ENCODE results near the gene CCNF.
"Not testable (repeated sequence)": the region's sequence is repeated elsewhere in the genome, so short reads cannot be mapped to it uniquely, and the experiment has no call there.

CCNF gene

GRCh38 chr16:2438121-2438520 is 8.9 kb downstream of the CCNF start:
- TF ChIP-seq, protein P1, sequence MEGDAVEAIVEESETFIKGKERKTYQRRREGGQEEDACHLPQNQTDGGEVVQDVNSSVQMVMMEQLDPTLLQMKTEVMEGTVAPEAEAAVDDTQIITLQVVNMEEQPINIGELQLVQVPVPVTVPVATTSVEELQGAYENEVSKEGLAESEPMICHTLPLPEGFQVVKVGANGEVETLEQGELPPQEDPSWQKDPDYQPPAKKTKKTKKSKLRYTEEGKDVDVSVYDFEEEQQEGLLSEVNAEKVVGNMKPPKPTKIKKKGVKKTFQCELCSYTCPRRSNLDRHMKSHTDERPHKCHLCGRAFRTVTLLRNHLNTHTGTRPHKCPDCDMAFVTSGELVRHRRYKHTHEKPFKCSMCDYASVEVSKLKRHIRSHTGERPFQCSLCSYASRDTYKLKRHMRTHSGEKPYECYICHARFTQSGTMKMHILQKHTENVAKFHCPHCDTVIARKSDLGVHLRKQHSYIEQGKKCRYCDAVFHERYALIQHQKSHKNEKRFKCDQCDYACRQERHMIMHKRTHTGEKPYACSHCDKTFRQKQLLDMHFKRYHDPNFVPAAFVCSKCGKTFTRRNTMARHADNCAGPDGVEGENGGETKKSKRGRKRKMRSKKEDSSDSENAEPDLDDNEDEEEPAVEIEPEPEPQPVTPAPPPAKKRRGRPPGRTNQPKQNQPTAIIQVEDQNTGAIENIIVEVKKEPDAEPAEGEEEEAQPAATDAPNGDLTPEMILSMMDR (IDR thresholded peaks at IDR 0.05; ENCODE audit: unreplicated experiment in 3 of 3), result no peak
- Mint-ChIP-seq H3K4me1 (no peaks in the 10 kb centered on the region), H3K9me3 (no peaks in the 10 kb centered on the region), H3K36me3 (ENCODE audit: low read depth) (peaks cover 62% of the 10 kb centered on the region), H3K4me3 (no peak overlapping the region), H3K27me3 (ENCODE audit: low read depth) (no peaks in the 10 kb centered on the region), H3K27ac (no peak overlapping the region)

GRCh38 chr16:2439598-2439997 is 10.4 kb downstream of the CCNF start:
- Mint-ChIP-seq H3K4me3 (no peak overlapping the region), H3K27me3 (ENCODE audit: low read depth) (no peaks in the 10 kb centered on the region), H3K36me3 (ENCODE audit: low read depth) (peaks cover 60% of the 10 kb centered on the region), H3K27ac (no peak overlapping the region), H3K9me3 (no peaks in the 10 kb centered on the region), H3K4me1 (no peaks in the 10 kb centered on the region)
- TF ChIP-seq, protein P1 (IDR thresholded peaks at IDR 0.05; ENCODE audit: unreplicated experiment in 3 of 3), result no peak

DNA sequence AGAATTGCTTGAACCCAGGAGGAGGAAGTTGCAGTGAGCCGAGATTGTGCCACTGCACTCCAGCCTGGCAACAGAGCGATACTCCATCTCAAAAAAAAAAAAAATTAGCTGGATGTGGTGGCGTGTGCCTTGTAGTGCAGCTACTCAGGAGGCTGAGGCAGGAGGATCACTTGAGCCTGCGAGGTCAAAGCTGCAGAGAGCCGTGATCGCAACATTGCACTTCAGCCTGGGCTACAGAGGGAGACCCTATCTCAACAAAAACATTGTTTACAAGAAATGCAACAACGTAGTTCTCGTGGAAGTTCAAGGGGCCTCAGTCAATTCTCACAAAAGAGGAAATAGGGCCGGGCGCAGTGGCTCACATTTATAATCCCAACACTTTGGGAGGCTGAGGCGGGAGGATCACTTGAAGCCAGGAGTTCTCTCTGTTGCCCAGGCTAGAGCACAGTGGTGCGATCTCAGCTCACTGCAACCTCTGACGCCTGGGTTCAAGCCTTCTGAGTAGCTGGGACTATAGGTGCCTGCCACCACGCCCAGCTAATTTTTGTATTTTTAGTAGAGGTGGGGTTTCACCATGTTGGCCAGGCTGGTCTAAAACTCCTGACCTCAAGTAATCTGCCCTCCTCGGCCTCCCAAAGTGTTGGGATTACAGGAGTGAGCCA is 12.0 kb downstream of the CCNF start:
- H3K4me3 Mint-ChIP-seq; H3K27ac Mint-ChIP-seq; H3K27me3 Mint-ChIP-seq (ENCODE audit: low read depth); H3K9me3 Mint-ChIP-seq; H3K4me1 Mint-ChIP-seq: not testable (repeated sequence)
- H3K36me3 Mint-ChIP-seq (ENCODE audit: low read depth), result peaks cover 64% of the 10 kb centered on the region

DNA sequence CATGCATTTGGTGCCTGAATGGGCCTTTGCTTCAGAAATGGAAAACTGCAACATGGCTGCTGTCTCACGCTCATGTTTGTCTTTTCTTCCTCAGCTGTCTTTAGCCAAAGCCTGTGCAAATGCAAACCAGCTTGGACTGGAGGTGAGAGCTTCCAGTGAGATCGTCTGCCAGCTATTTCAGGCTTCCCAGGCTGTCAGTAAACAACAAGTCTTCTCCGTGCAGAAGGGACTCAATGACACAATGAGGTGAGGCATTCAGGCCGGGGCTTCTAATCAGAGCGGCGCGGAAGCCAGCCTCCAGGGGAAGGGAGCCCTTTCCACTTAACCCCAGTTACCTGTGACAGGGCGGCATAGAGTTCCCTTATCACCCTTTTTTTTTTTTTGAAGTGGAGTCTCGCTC is 14.3 kb downstream of the CCNF start:
- peaks cover 60% of the 10 kb centered on the region for H3K36me3 Mint-ChIP-seq (ENCODE audit: low read depth)
- H3K27me3 Mint-ChIP-seq (ENCODE audit: low read depth), result no peaks in the 10 kb centered on the region
- H3K4me1 Mint-ChIP-seq, result no peaks in the 10 kb centered on the region
- no peak overlapping the region for H3K4me3 Mint-ChIP-seq
- H3K9me3 Mint-ChIP-seq, result no peaks in the 10 kb centered on the region
- TF ChIP-seq, protein P1 (IDR thresholded peaks at IDR 0.05; ENCODE audit: unreplicated experiment in 3 of 3), result no peak
- H3K27ac Mint-ChIP-seq, result no peak overlapping the region

- peaks cover 58% of the 10 kb centered on the region for H3K36me3 Mint-ChIP-seq (ENCODE audit: low read depth)
Observed at GRCh38 chr16:2447920-2448583, 18.8 kb downstream of the CCNF start.

DNA sequence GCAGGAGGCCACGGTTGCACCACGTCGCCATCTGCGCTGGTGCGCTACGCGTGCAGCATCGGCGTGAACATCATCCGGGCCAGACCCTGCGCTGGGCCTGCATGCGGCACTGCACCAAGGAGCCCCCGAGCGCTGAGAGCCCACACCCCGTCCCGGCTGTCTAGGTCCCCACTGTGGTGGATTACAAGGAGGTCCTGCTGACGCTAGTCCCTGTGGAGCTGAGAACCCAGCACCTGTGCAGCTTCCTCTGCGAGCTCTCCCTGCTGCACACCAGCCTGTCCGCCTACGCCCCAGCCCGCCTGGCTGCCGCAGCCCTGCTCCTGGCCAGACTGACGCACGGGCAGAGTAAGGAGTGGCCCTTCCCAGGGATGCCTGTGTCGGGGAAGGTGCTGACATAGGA is 19.9 kb downstream of the CCNF start:
- H3K27me3 Mint-ChIP-seq (ENCODE audit: low read depth), result no peaks in the 10 kb centered on the region

More at GRCh38 chr16:2447920-2448583, 18.8 kb downstream of the CCNF start:
- H3K27ac Mint-ChIP-seq, result no peak overlapping the region
- H3K9me3 Mint-ChIP-seq, result no peaks in the 10 kb centered on the region
- TF ChIP-seq, protein P1 (IDR thresholded peaks at IDR 0.05; ENCODE audit: unreplicated experiment in 3 of 3), result no peak
- H3K27me3 Mint-ChIP-seq (ENCODE audit: low read depth), result no peaks in the 10 kb centered on the region
- no peaks in the 10 kb centered on the region for H3K4me1 Mint-ChIP-seq
- H3K4me3 Mint-ChIP-seq, result no peak overlapping the region

More for the DNA sequence above, 19.9 kb downstream of the CCNF start:
- TF ChIP-seq, protein P1 (IDR thresholded peaks at IDR 0.05; ENCODE audit: unreplicated experiment in 3 of 3), result no peak
- Mint-ChIP-seq H3K4me3 (no peak overlapping the region), H3K9me3 (no peaks in the 10 kb centered on the region), H3K36me3 (ENCODE audit: low read depth) (peaks cover 60% of the 10 kb centered on the region), H3K4me1 (no peaks in the 10 kb centered on the region), H3K27ac (no peak overlapping the region)

All from nephron (organoid).